ENCODE measurements around the gene AIM2. TPM values are rescaled to one million over a fixed set of nuclear protein-coding genes. Genes with fewer than 3 reads are reported as not detected.

AIM2 gene
- total and polyA plus RNA-seq, 2 of the 4 experiments (the other 2 are of a cell fraction), result not detected

Other genes starting within 250 kb of the AIM2 start
- gene MNDA, start 245.4 kb downstream of the AIM2 start, total RNA-seq (2012; rRNA removed), result not detected in 2 replicates
- not detected in 2 replicates for gene MNDA, start 245.4 kb downstream of the AIM2 start, polyA plus RNA-seq (2012; rRNA removed)
- gene PYHIN1, start 145.2 kb downstream of the AIM2 start, total RNA-seq (2012; rRNA removed), result not detected in 2 replicates
- not detected in 2 replicates for gene PYHIN1, start 145.2 kb downstream of the AIM2 start, polyA plus RNA-seq (2012; rRNA removed)
- gene IFI16, start 66.9 kb downstream of the AIM2 start, total RNA-seq (2012; rRNA removed), result 45.0 and 60.3 TPM in 2 replicates
- 59.2 and 65.3 TPM in 2 replicates for gene IFI16, start 66.9 kb downstream of the AIM2 start, polyA plus RNA-seq (2012; rRNA removed)
- gene CADM3, start 94.8 kb upstream of the AIM2 start, total RNA-seq (2012; rRNA removed), result not detected in 2 replicates
- not detected in 2 replicates for gene CADM3, start 94.8 kb upstream of the AIM2 start, polyA plus RNA-seq (2012; rRNA removed)
- gene ACKR1, start 128.1 kb upstream of the AIM2 start, total RNA-seq (2012; rRNA removed), result not detected in 2 replicates
- gene ACKR1, start 128.1 kb upstream of the AIM2 start, polyA plus RNA-seq (2012; rRNA removed), result not detected in 2 replicates
- not detected in 2 replicates for gene FCER1A, start 225.6 kb upstream of the AIM2 start, total RNA-seq (2012; rRNA removed)
- not detected in 2 replicates for gene FCER1A, start 225.6 kb upstream of the AIM2 start, polyA plus RNA-seq (2012; rRNA removed)

Data from IMR-90 (cell line).